PFSK-1 (cell line): ENCODE data around the gene SETMAR.

Experiments
- POLR2AphosphoS5 ChIP-seq: IDR thresholded peaks from 2 replicates; pipeline ENCODE4 v1.6.1; 2012; ENCODE audit warnings: low read depth, mild to moderate bottlenecking, control low read depth, low read length, moderate library complexity
- TAF1 ChIP-seq: IDR thresholded peaks from 2 replicates; pipeline ENCODE4 v1.6.1; 2012; ENCODE audit warnings: low read length, control low read depth, borderline replicate concordance; ENCODE audit not compliant: insufficient read depth
- TF ChIP-seq, protein P1 (sequence below), 2 experiments: IDR thresholded peaks; 2 replicates each; pipeline versions ENCODE4 v1.6.1 to v1.8.0; 2011 to 2012; ENCODE audit warnings: low read depth in 2 of 2, low read length in 2 of 2, control low read depth in 1 of 2, inconsistent platforms in 1 of 2, mild to moderate bottlenecking in 1 of 2, moderate library complexity in 1 of 2; ENCODE audit not compliant: insufficient read depth in 1 of 2

DNA sequence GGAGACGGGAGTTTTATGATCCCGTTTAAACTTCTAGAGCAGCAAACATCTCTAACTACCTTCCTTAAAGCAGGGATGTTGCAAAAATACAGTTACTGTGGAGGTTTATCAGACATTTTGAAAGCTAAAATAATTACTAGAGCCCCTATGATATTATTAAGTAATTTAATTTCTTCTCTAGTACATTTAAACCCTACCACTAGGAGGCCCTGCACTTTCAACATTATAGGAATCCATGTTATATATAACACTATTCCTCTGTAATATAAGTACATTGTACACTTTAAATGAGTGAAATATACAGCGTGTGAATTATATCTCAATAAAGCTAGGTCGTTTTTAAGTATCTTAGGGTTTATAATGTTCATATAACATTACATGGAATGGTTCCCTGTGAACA lies 11.5 kb downstream of the SETMAR start:
- TF ChIP-seq TAF1 (no peak), POLR2AphosphoS5 (no peak)
- TF ChIP-seq, protein P1, sequence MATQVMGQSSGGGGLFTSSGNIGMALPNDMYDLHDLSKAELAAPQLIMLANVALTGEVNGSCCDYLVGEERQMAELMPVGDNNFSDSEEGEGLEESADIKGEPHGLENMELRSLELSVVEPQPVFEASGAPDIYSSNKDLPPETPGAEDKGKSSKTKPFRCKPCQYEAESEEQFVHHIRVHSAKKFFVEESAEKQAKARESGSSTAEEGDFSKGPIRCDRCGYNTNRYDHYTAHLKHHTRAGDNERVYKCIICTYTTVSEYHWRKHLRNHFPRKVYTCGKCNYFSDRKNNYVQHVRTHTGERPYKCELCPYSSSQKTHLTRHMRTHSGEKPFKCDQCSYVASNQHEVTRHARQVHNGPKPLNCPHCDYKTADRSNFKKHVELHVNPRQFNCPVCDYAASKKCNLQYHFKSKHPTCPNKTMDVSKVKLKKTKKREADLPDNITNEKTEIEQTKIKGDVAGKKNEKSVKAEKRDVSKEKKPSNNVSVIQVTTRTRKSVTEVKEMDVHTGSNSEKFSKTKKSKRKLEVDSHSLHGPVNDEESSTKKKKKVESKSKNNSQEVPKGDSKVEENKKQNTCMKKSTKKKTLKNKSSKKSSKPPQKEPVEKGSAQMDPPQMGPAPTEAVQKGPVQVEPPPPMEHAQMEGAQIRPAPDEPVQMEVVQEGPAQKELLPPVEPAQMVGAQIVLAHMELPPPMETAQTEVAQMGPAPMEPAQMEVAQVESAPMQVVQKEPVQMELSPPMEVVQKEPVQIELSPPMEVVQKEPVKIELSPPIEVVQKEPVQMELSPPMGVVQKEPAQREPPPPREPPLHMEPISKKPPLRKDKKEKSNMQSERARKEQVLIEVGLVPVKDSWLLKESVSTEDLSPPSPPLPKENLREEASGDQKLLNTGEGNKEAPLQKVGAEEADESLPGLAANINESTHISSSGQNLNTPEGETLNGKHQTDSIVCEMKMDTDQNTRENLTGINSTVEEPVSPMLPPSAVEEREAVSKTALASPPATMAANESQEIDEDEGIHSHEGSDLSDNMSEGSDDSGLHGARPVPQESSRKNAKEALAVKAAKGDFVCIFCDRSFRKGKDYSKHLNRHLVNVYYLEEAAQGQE (IDR thresholded peaks at IDR 0.05; ENCODE audit: insufficient read depth in 1 of 2, low read depth in 2 of 2, low read length in 2 of 2): no peak
